ENCODE data around the gene ZFAND3.

DNA sequence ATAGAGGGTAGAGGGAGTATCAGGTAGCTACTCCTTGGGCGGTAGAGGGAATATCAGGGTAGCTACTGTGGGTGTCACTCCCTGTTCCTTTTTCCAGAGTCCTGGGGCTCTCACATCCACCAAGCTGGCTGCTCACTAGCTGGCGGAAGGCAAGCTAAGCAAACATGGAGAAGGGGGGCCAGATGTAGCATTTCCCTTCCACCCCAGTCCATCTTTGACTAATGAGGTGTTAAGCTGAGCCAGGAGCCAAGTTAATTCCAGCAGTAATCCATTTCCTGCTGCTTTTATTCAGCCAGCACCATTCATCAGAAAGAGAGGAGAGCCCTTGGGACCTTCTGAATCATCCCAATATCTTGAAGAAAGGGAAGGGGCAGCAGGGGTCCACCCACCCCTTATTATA, 330.0 kb downstream of the ZFAND3 start:
- TF ChIP-seq, protein P1, sequence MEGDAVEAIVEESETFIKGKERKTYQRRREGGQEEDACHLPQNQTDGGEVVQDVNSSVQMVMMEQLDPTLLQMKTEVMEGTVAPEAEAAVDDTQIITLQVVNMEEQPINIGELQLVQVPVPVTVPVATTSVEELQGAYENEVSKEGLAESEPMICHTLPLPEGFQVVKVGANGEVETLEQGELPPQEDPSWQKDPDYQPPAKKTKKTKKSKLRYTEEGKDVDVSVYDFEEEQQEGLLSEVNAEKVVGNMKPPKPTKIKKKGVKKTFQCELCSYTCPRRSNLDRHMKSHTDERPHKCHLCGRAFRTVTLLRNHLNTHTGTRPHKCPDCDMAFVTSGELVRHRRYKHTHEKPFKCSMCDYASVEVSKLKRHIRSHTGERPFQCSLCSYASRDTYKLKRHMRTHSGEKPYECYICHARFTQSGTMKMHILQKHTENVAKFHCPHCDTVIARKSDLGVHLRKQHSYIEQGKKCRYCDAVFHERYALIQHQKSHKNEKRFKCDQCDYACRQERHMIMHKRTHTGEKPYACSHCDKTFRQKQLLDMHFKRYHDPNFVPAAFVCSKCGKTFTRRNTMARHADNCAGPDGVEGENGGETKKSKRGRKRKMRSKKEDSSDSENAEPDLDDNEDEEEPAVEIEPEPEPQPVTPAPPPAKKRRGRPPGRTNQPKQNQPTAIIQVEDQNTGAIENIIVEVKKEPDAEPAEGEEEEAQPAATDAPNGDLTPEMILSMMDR (conservative IDR thresholded peaks at IDR 0.05; ENCODE audit: low read depth, low read length), result no peak
- no peak for TF ChIP-seq EZH2phosphoT487 (IDR thresholded peaks at IDR 0.05; ENCODE audit: borderline replicate concordance, low read length)

Measured in PC-3 (cell line).